Measurements from ENCODE around the gene SMC2.

The SMC2 gene

GRCh38 chr9:104073770-104074133 is 20.4 kb upstream of the SMC2 start:
- Mint-ChIP-seq H3K27ac (no peak overlapping the region), H3K4me3 (no peak overlapping the region), H3K9me3 (peaks cover 9% of the 10 kb centered on the region), H3K27me3 (ENCODE audit: low read depth) (no peaks in the 10 kb centered on the region), H3K4me1 (no peaks in the 10 kb centered on the region), H3K36me3 (ENCODE audit: low read depth) (no peaks in the 10 kb centered on the region)
- TF ChIP-seq, protein P1, sequence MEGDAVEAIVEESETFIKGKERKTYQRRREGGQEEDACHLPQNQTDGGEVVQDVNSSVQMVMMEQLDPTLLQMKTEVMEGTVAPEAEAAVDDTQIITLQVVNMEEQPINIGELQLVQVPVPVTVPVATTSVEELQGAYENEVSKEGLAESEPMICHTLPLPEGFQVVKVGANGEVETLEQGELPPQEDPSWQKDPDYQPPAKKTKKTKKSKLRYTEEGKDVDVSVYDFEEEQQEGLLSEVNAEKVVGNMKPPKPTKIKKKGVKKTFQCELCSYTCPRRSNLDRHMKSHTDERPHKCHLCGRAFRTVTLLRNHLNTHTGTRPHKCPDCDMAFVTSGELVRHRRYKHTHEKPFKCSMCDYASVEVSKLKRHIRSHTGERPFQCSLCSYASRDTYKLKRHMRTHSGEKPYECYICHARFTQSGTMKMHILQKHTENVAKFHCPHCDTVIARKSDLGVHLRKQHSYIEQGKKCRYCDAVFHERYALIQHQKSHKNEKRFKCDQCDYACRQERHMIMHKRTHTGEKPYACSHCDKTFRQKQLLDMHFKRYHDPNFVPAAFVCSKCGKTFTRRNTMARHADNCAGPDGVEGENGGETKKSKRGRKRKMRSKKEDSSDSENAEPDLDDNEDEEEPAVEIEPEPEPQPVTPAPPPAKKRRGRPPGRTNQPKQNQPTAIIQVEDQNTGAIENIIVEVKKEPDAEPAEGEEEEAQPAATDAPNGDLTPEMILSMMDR (IDR thresholded peaks at IDR 0.05; ENCODE audit: unreplicated experiment in 3 of 3), result no peak

DNA sequence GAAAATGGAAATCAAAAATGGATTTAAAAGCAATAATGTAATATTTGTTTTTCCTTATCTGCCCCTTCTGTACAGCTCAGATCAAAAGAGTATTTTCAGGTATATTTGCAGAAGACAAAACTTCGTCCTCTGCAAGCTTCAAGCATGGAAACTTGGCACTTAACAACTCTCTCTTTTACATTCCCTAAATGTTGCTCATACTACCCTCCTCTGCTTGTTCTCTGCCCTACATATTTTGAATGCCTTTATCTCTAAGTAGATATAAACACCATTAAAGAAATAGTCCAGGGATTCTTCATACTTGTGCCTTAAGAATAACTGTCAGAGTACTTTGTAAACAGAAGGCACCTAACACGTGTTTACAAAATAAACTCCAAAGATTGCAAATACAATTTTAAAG is 19.2 kb upstream of the SMC2 start:
- TF ChIP-seq, protein P1 (IDR thresholded peaks at IDR 0.05; ENCODE audit: unreplicated experiment in 3 of 3), result no peak
- no peak overlapping the region for H3K4me3 Mint-ChIP-seq
- H3K36me3 Mint-ChIP-seq (ENCODE audit: low read depth), result no peaks in the 10 kb centered on the region
- H3K4me1 Mint-ChIP-seq, result no peaks in the 10 kb centered on the region
- H3K27ac Mint-ChIP-seq, result no peak overlapping the region
- H3K27me3 Mint-ChIP-seq (ENCODE audit: low read depth), result no peaks in the 10 kb centered on the region
- peaks cover 12% of the 10 kb centered on the region for H3K9me3 Mint-ChIP-seq

- Mint-ChIP-seq H3K27me3 (ENCODE audit: low read depth) (no peaks in the 10 kb centered on the region), H3K36me3 (ENCODE audit: low read depth) (peaks cover under 1% of the 10 kb centered on the region), H3K27ac (no peak overlapping the region), H3K9me3 (peaks cover 19% of the 10 kb centered on the region), H3K4me3 (no peak overlapping the region), H3K4me1 (no peaks in the 10 kb centered on the region)
- TF ChIP-seq, protein P1 (IDR thresholded peaks at IDR 0.05; ENCODE audit: unreplicated experiment in 3 of 3), result no peak
Observed at GRCh38 chr9:104075801-104076753, 18.0 kb upstream of the SMC2 start.

DNA sequence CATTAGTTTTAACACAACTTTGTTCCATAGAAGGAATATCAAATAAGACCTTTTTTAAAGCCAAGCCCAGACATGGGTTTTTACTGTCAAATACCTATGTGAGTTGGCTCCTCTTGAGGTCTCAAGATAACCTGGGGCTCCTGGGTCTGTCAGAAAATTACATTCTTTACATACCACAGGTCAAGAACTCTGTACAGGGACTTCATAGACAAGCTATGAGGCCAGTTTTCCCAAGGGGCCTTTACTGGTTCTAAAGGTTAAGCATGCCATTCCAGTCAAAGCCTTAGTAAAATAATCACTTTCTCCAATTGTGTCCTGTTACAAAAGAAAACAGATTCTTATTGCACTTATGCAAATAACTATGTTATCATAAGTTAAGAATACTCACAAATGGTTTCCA is 15.5 kb upstream of the SMC2 start:
- H3K27me3 Mint-ChIP-seq (ENCODE audit: low read depth), result no peaks in the 10 kb centered on the region
- TF ChIP-seq, protein P1 (IDR thresholded peaks at IDR 0.05; ENCODE audit: unreplicated experiment in 3 of 3), result no peak
- no peak overlapping the region for H3K4me3 Mint-ChIP-seq
- H3K9me3 Mint-ChIP-seq, result peaks cover 37% of the 10 kb centered on the region
- H3K36me3 Mint-ChIP-seq (ENCODE audit: low read depth), result peaks cover 6% of the 10 kb centered on the region
- no peaks in the 10 kb centered on the region for H3K4me1 Mint-ChIP-seq
- H3K27ac Mint-ChIP-seq, result no peak overlapping the region

- H3K9me3 Mint-ChIP-seq, result peaks cover 39% of the 10 kb centered on the region
- peaks cover 6% of the 10 kb centered on the region for H3K36me3 Mint-ChIP-seq (ENCODE audit: low read depth)
- H3K4me1 Mint-ChIP-seq, result no peaks in the 10 kb centered on the region
- TF ChIP-seq, protein P1 (IDR thresholded peaks at IDR 0.05; ENCODE audit: unreplicated experiment in 3 of 3), result no peak
- H3K4me3 Mint-ChIP-seq, result no peak overlapping the region
- H3K27me3 Mint-ChIP-seq (ENCODE audit: low read depth), result no peaks in the 10 kb centered on the region
- H3K27ac Mint-ChIP-seq, result no peak overlapping the region
Observed at GRCh38 chr9:104080983-104081382, 13.1 kb upstream of the SMC2 start.

DNA sequence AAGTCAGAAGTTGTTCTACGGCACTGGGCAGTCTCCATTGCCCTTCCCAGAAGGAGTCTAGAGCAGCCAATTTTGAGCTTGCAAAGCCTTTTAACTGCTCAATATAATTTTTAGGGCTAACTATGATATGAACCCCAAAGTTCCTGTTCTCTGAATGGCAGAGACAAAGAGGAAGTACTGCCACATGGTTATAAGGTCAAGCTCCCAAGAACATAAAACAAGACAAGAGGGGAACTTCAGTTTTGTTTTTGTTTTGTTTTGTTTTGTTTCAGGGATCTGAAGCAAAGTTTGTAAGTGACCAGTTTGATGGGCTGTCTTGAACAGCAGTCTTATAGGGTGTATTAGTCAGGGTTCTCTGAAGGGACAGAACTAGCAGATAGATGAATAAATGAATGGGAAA is 11.9 kb upstream of the SMC2 start:
- H3K9me3 Mint-ChIP-seq, result peaks cover 36% of the 10 kb centered on the region
- H3K27ac Mint-ChIP-seq, result no peak overlapping the region

More for the DNA sequence above, 11.9 kb upstream of the SMC2 start:
- Mint-ChIP-seq H3K4me3 (no peak overlapping the region), H3K4me1 (no peaks in the 10 kb centered on the region), H3K27me3 (ENCODE audit: low read depth) (no peaks in the 10 kb centered on the region), H3K36me3 (ENCODE audit: low read depth) (peaks cover 6% of the 10 kb centered on the region)
- TF ChIP-seq, protein P1 (IDR thresholded peaks at IDR 0.05; ENCODE audit: unreplicated experiment in 3 of 3), result no peak
